Tibial artery (tissue), 4 donors: ENCODE results near the gene TBX3.

Experiments
- DNase-seq, 2 donors: peaks; one replicate each; pipeline ENCODE4 v3.0.0-alpha.2; 2019
- H3K27ac ChIP-seq, 2 donors: fragments of 200-600 bp; sonication (generic) in 1 of 2; 1 replicate in 1 of 2; 2 replicates in 1 of 2; pipeline ENCODE4 v1.5.1; 2018 to 2019; ENCODE audit warnings: mild to moderate bottlenecking in 1 of 2
- H3K27me3 ChIP-seq, 2 donors: fragments of 200-600 bp; sonication (generic) in 1 of 2; one replicate each; pipeline versions ENCODE4 v1.5.1 to v1.6.0; 2016 to 2019
- H3K36me3 ChIP-seq, 3 donors: fragments of 200-600 bp; sonication (generic) in 2 of 3; one replicate each; pipeline ENCODE4 v1.5.1; 2016 to 2019; ENCODE audit warnings: mild to moderate bottlenecking in 2 of 3
- H3K4me1 ChIP-seq, 4 donors: fragments of 200-600 bp; sonication (generic) in 2 of 4; 1 replicate in 3 of 4; 2 replicates in 1 of 4; pipeline ENCODE4 v1.5.1; 2016 to 2019
- H3K4me3 ChIP-seq, 2 donors: fragments of 200-600 bp; sonication (generic) in 1 of 2; 1 replicate in 1 of 2; 2 replicates in 1 of 2; pipeline ENCODE4 v1.5.1; 2018 to 2019; ENCODE audit warnings: mild to moderate bottlenecking in 2 of 2
- H3K9me3 ChIP-seq, 3 donors: fragments of 200-600 bp; sonication (generic) in 1 of 3; one replicate each; pipeline ENCODE4 v1.5.1; 2016 to 2019
- CTCF ChIP-seq, 2 experiments: fragments of 200-600 bp in 1 of 2; fragments of 450-650 bp in 1 of 2; IDR thresholded peaks; one replicate each; pipeline ENCODE4 v1.5.1; 2017 to 2019; ENCODE audit warnings: antibody characterized with exemption in 2 of 2, mild to moderate bottlenecking in 1 of 2, moderate library complexity in 1 of 2
- intact Hi-C: fragments of 100-400 bp; cut with DNase I; formaldehyde crosslinking; loops from one replicate; pipeline ENCODE4 v1.15.0; 2023; ENCODE audit warnings: low total_unique reads

The TBX3 gene

GRCh38 chr12:114671066-114671442, 12.9 kb downstream of the TBX3 start:
- peaks cover 0 to 12% (median 5%) of the 10 kb centered on the region in 4 donors for H3K4me1 ChIP-seq
- peaks cover 0 to 20% of the 10 kb centered on the region in 2 donors for H3K27me3 ChIP-seq
- no peaks in the 10 kb centered on the region for H3K9me3 ChIP-seq
- no peak overlapping the region for H3K4me3 ChIP-seq
- intact Hi-C loops: no loop called here
- no peak for TF ChIP-seq CTCF (IDR thresholded peaks at IDR 0.05)
- H3K36me3 ChIP-seq: peaks cover 0 to 38% (median 15%) of the 10 kb centered on the region in 3 donors
- no peak overlapping the region for H3K27ac ChIP-seq
- DNase-seq: no peak

GRCh38 chr12:114670291-114670980, 13.5 kb downstream of the TBX3 start:
- no peak overlapping the region for H3K4me3 ChIP-seq
- H3K27ac ChIP-seq: no peak overlapping the region
- peaks cover 0 to 38% (median 11%) of the 10 kb centered on the region in 3 donors for H3K36me3 ChIP-seq
- TF ChIP-seq CTCF (IDR thresholded peaks at IDR 0.05): no peak
- peaks cover 0 to 26% of the 10 kb centered on the region in 2 donors for H3K27me3 ChIP-seq
- no peak for DNase-seq
- no peaks in the 10 kb centered on the region for H3K9me3 ChIP-seq
- intact Hi-C loops: no loop called here
- H3K4me1 ChIP-seq: peaks cover 0 to 14% (median 5%) of the 10 kb centered on the region in 4 donors

GRCh38 chr12:114669401-114670290, 14.3 kb downstream of the TBX3 start:
- H3K4me3 ChIP-seq: peak overlapping the region in 1 of 2 donors; percentile 29
- intact Hi-C loops: no loop called here
- no peak for DNase-seq

GRCh38 chr12:114668886-114669288, 15.1 kb downstream of the TBX3 start:
- Histone ChIP-seq H3K36me3 (peaks cover 0 to 27% (median 5%) of the 10 kb centered on the region in 3 donors), H3K4me1 (peaks cover 0 to 16% (median 5%) of the 10 kb centered on the region in 4 donors), H3K27ac (no peak overlapping the region), H3K4me3 (peak overlapping the region; percentile 29 to 48), H3K9me3 (no peaks in the 10 kb centered on the region), H3K27me3 (peaks cover 0 to 41% of the 10 kb centered on the region in 2 donors)
- TF ChIP-seq CTCF (IDR thresholded peaks at IDR 0.05): no peak
- intact Hi-C loops: no loop called here
- DNase-seq: no peak

More at GRCh38 chr12:114669401-114670290, 14.3 kb downstream of the TBX3 start:
- H3K27ac ChIP-seq: no peak overlapping the region
- peaks cover 0 to 34% of the 10 kb centered on the region in 2 donors for H3K27me3 ChIP-seq
- H3K4me1 ChIP-seq: peaks cover 0 to 16% (median 5%) of the 10 kb centered on the region in 4 donors
- no peaks in the 10 kb centered on the region for H3K9me3 ChIP-seq
- peaks cover 0 to 34% (median 11%) of the 10 kb centered on the region in 3 donors for H3K36me3 ChIP-seq
- no peak for TF ChIP-seq CTCF (IDR thresholded peaks at IDR 0.05)

GRCh38 chr12:114668151-114668885, 15.7 kb downstream of the TBX3 start:
- Histone ChIP-seq H3K4me3 (peak overlapping the region; percentile 29 to 48), H3K27me3 (peaks cover 0 to 47% of the 10 kb centered on the region in 2 donors), H3K4me1 (peaks cover 0 to 16% (median 5%) of the 10 kb centered on the region in 4 donors), H3K9me3 (no peaks in the 10 kb centered on the region), H3K27ac (no peak overlapping the region), H3K36me3 (peaks cover 0 to 21% (median 0%) of the 10 kb centered on the region in 3 donors)
- TF ChIP-seq CTCF (IDR thresholded peaks at IDR 0.05): peak; percentile 59 to 70
- DNase-seq: peak in 1 of 2 donors; percentile 64
- intact Hi-C loops: no loop called here
